GM12878 (cell line): ENCODE measurements around the gene FANCD2. TPM values are rescaled to one million over a fixed set of nuclear protein-coding genes. Genes with fewer than 3 reads are reported as not detected.

Experiments used
- ATAC-seq: fragments of 200-7000 bp; cut with Tn5 transposase; 3 replicates; pipeline ENCODE4 v1.9.1; 2020; ENCODE audit warnings: mild to moderate bottlenecking, moderate library complexity
- BruUV-seq: library from RNA; stranded (reverse); fragments of 400-500 nt; replicated peaks from 2 replicates; lab custom pipeline; 2021; lab: Mats Ljungman, UMichigan
- CTCF ChIA-PET: fragments of 300-600 bp; sonication (Branson Sonifier 250); formaldehyde crosslinking; extraction: SDS; loops from one replicate; lab custom pipeline; 2021; ENCODE audit warnings: inconsistent platforms; lab: Yijun Ruan, JAX
- POLR2A ChIA-PET: fragments of 350-600 bp; formaldehyde crosslinking; extraction: SDS; loops from one replicate; lab custom pipeline; 2021; ENCODE audit warnings: inconsistent platforms; lab: Charles Lee
- RAD21 ChIA-PET: fragments of 300-600 bp; sonication (Branson Sonifier 250); formaldehyde crosslinking; loops from one replicate; lab custom pipeline; 2023; ENCODE audit warnings: antibody characterized with exemption; ENCODE audit not compliant: unreplicated experiment; lab: Charles Lee
- SMC1A ChIA-PET: fragments of 300-600 bp; sonication (Branson Sonifier 250); formaldehyde crosslinking; loops from one replicate; lab custom pipeline; 2023; ENCODE audit not compliant: unreplicated experiment, uncharacterized antibody; lab: Charles Lee
- DNase-seq: peaks from one replicate; pipeline ENCODE4 v3.0.0-alpha.2; 2011; ENCODE audit warnings: low read depth, low spot score
- FAIRE-seq: peaks from 3 replicates; lab custom pipeline; 2011; peaks lifted over from hg19 to GRCh38; lab: Jason Lieb, UNC
- H2AFZ ChIP-seq: 2 replicates; pipeline ENCODE4 v1.6.0; 2011; ENCODE audit warnings: low read depth, low read length, control low read depth; ENCODE audit not compliant: control insufficient read depth
- H3K27ac ChIP-seq: 2 replicates; pipeline ENCODE4 v1.5.1; 2011; ENCODE audit warnings: control low read depth; ENCODE audit not compliant: control insufficient read depth, insufficient read depth
- H3K27me3 ChIP-seq, 2 experiments: replicated peaks in 1 of 2; 2 replicates each; pipeline versions ENCODE4 v1.6.0 to v1.6.1; 2011; ENCODE audit warnings: low read length in 1 of 2; ENCODE audit not compliant: control insufficient read depth in 2 of 2, insufficient read depth in 2 of 2
- H3K36me3 ChIP-seq, 2 experiments: 2 replicates each; pipeline ENCODE4 v1.5.1; 2011; ENCODE audit warnings: low read length in 1 of 2; ENCODE audit not compliant: control insufficient read depth in 2 of 2, insufficient read depth in 2 of 2
- H3K4me1 ChIP-seq: 2 replicates; pipeline ENCODE4 v1.6.1; 2011; ENCODE audit warnings: mild to moderate bottlenecking, low read length, moderate library complexity, mixed read lengths; ENCODE audit not compliant: control insufficient read depth, insufficient read depth
- H3K4me2 ChIP-seq: 2 replicates; pipeline ENCODE4 v1.6.0; 2011; ENCODE audit warnings: control low read depth; ENCODE audit not compliant: control insufficient read depth, insufficient read depth
- H3K4me3 ChIP-seq: fragments of 200-600 bp; sonication (generic); 2 replicates; pipeline ENCODE4 v1.5.1; 2016
- H3K79me2 ChIP-seq: 2 replicates; pipeline ENCODE4 v1.6.0; 2011; ENCODE audit warnings: low read length; ENCODE audit not compliant: control insufficient read depth, insufficient read depth
- H3K9ac ChIP-seq: 2 replicates; pipeline ENCODE4 v1.8.0; 2011; ENCODE audit warnings: low read length, control low read depth, mixed read lengths; ENCODE audit not compliant: control insufficient read depth, insufficient read depth
- H3K9me3 ChIP-seq: replicated peaks from 3 replicates; pipeline ENCODE4 v1.5.1; 2011; ENCODE audit warnings: mild to moderate bottlenecking, low read length; ENCODE audit not compliant: control insufficient read depth, insufficient read depth
- H4K20me1 ChIP-seq: 2 replicates; pipeline ENCODE4 v1.6.0; 2011; ENCODE audit not compliant: control insufficient read depth, insufficient read depth
- CREB1 ChIP-seq: IDR thresholded peaks from 2 replicates; pipeline ENCODE4 v1.6.1; 2012; ENCODE audit warnings: low read depth, mild to moderate bottlenecking, inconsistent platforms
- IRF3 ChIP-seq: fragments of 450-650 bp; IDR thresholded peaks from 2 replicates; pipeline ENCODE4 v1.6.1; 2014; ENCODE audit warnings: mild to moderate bottlenecking
- MTA3 ChIP-seq: IDR thresholded peaks from 2 replicates; pipeline ENCODE4 v1.6.1; 2012; ENCODE audit warnings: low read length, inconsistent platforms, borderline replicate concordance
- NFXL1 ChIP-seq: fragments of 450-650 bp; IDR thresholded peaks from 2 replicates; pipeline ENCODE4 v1.6.1; 2017; ENCODE audit warnings: antibody characterized with exemption, mild to moderate bottlenecking, borderline replicate concordance
- NFYB ChIP-seq: IDR thresholded peaks from 2 replicates; pipeline ENCODE4 v1.6.1; 2011; ENCODE audit warnings: low read depth, mild to moderate bottlenecking, low read length, improper control_type of control experiment, moderate library complexity; ENCODE audit not compliant: insufficient read depth
- PML ChIP-seq: IDR thresholded peaks from 2 replicates; pipeline ENCODE4 v1.6.1; 2012; ENCODE audit warnings: low read length, inconsistent platforms
- POLR2A ChIP-seq: IDR thresholded peaks from 2 replicates; pipeline ENCODE4 v1.6.1; 2011; ENCODE audit warnings: low read depth, mild to moderate bottlenecking, low read length
- TCF12 ChIP-seq: IDR thresholded peaks from 2 replicates; pipeline ENCODE4 v1.6.1; 2011; ENCODE audit warnings: low read depth, mild to moderate bottlenecking, low read length
- TCF3 ChIP-seq: IDR thresholded peaks from 2 replicates; pipeline ENCODE4 v1.6.1; 2012; ENCODE audit warnings: low read depth, mild to moderate bottlenecking, low read length, borderline replicate concordance; ENCODE audit not compliant: insufficient read depth
- ZNF24 ChIP-seq: fragments of 450-650 bp; IDR thresholded peaks from 2 replicates; pipeline ENCODE4 v1.6.1; 2017; ENCODE audit warnings: antibody characterized with exemption, mild to moderate bottlenecking
- WGBS: methylation state at CpG from one replicate; pipeline ENCODE4 v1.1.6; 2016; ENCODE audit warnings: low lambda C conversion rate; ENCODE audit not compliant: insufficient replicate concordance, insufficient coverage; ENCODE audit errors: missing lambda C conversion rate; 5-methylcytosine and 5-hydroxymethylcytosine counted together
- in situ Hi-C: fragments of 300-500 bp; cut with MboI; formaldehyde crosslinking; loops from 9 replicates; pipeline ENCODE4 v1.14.3; 2018; ENCODE audit warnings: mixed read lengths
- intact Hi-C: fragments of 100-400 bp; cut with micrococcal nuclease; formaldehyde crosslinking; loops from one replicate; pipeline ENCODE4 v1.14.2; 2022; ENCODE audit not compliant: unreplicated experiment
- polyA plus RNA-seq, 11 experiments: library from polyadenylated mRNA; depleted of rRNA in 4 of 11; unstranded in 6 of 11; stranded (reverse) in 5 of 11; fragments of >200 nt; fragmentation: Nextera tagmentation in 4 of 11; fragmentation: Illumina TruSeq in 1 of 11; extraction: Ambion mirVana in 4 of 11; extraction: Trizol in 1 of 11; gene quantifications; 1 replicate in 1 of 11; 2 replicates in 10 of 11; pipeline versions ENCODE4 v1.2.1 to v1.2.3, GENCODE V29; 2011 to 2016; ENCODE audit warnings: inconsistent platforms in 2 of 11, missing spikeins in 2 of 11, low read depth in 1 of 11
- total RNA-seq, 4 experiments: library from RNA; depleted of rRNA in 3 of 4; stranded (reverse); fragments of >200 nt in 3 of 4; fragmentation: Illumina TruSeq in 1 of 4; extraction: Trizol in 1 of 4; gene quantifications; 2 replicates each; pipeline versions ENCODE4 v1.2.1 to v1.2.3, GENCODE V29; 2013 to 2021
- TF ChIP-seq, protein P1 (sequence below): fragments of 450-650 bp; IDR thresholded peaks from 2 replicates; pipeline ENCODE4 v1.6.1; 2016; ENCODE audit warnings: mild to moderate bottlenecking
- TF ChIP-seq, protein P2 (sequence below): fragments of 450-650 bp; IDR thresholded peaks from 2 replicates; pipeline ENCODE4 v1.6.1; 2017; ENCODE audit warnings: borderline replicate concordance

FANCD2 gene
- total and polyA plus RNA-seq, 10 of the 15 experiments (the other 5 are each of a cell fraction or from before 2014, with no cell fraction given), result 37.9 to 72.8 (median 56.2) TPM

- Histone ChIP-seq H3K9me3 (no peaks in the 10 kb centered on the region), H3K4me3 (peak overlapping the region; percentile 55), H3K4me2 (peak overlapping the region; percentile 90), H3K79me2 (no peaks in the 10 kb centered on the region), H4K20me1 (no peaks in the 10 kb centered on the region), H3K9ac (no peak overlapping the region), H2AFZ (peak overlapping the region; percentile 81), H3K4me1 (peaks cover 3% of the 10 kb centered on the region), H3K27me3 (no peaks in the 10 kb centered on the region), H3K36me3 (no peaks in the 10 kb centered on the region; a peak in 1 of 4 replicates), H3K27ac (no peak overlapping the region)
- ChIA-PET CTCF (no interaction called here), POLR2A (interaction anchor here (1.0 kb wide), 1 partner anchor 22 kb away, joined by 3 read pairs; the partner anchor contains the start of gene EMC3), SMC1A (no interaction called here), RAD21 (no interaction called here)
- FAIRE-seq (no peak), ATAC-seq (peak; percentile 82), DNase-seq (no peak)
- intact Hi-C loops, result no loop called here
- WGBS, result 7% methylated on average over 23 of the region's 23 CpGs
- BruUV-seq, result no TSS peak
- TF ChIP-seq IRF3, result no peak
- peak; percentile 78; the same call in 1 of the 2 replicates for TF ChIP-seq TCF12
- TF ChIP-seq NFXL1, result no peak
- TF ChIP-seq ZNF24, result no peak
- peak; percentile 25; the same call in 1 of the 2 replicates for TF ChIP-seq MTA3
- no peak for TF ChIP-seq NFYB
- peak; percentile 75; the same call in 1 of the 2 replicates for TF ChIP-seq TCF3
- TF ChIP-seq POLR2A, result 0 out of 2 replicates have a peak, but pooled peaks have one; percentile 45
- TF ChIP-seq CREB1, result peak; percentile 73; the same call in 1 of the 2 replicates
- no peak; the same call in 1 of the 2 replicates for TF ChIP-seq PML
- TF ChIP-seq, protein P1, sequence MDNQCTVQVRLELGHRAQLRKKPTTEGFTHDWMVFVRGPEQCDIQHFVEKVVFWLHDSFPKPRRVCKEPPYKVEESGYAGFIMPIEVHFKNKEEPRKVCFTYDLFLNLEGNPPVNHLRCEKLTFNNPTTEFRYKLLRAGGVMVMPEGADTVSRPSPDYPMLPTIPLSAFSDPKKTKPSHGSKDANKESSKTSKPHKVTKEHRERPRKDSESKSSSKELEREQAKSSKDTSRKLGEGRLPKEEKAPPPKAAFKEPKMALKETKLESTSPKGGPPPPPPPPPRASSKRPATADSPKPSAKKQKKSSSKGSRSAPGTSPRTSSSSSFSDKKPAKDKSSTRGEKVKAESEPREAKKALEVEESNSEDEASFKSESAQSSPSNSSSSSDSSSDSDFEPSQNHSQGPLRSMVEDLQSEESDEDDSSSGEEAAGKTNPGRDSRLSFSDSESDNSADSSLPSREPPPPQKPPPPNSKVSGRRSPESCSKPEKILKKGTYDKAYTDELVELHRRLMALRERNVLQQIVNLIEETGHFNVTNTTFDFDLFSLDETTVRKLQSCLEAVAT, result no peak
- TF ChIP-seq, protein P2, sequence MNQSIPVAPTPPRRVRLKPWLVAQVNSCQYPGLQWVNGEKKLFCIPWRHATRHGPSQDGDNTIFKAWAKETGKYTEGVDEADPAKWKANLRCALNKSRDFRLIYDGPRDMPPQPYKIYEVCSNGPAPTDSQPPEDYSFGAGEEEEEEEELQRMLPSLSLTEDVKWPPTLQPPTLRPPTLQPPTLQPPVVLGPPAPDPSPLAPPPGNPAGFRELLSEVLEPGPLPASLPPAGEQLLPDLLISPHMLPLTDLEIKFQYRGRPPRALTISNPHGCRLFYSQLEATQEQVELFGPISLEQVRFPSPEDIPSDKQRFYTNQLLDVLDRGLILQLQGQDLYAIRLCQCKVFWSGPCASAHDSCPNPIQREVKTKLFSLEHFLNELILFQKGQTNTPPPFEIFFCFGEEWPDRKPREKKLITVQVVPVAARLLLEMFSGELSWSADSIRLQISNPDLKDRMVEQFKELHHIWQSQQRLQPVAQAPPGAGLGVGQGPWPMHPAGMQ, result no peak
- in situ Hi-C loops, result no loop called here
These were observed 17.5 kb upstream of the FANCD2 start for GRCh38 chr3:10008588-10009344.
